SU-DHL-6 (cell line): ENCODE measurements around the gene STT3B.

Experiments
- CTCF ChIP-seq: fragments of 200-600 bp; sonication (generic); IDR thresholded peaks from one replicate; pipeline ENCODE4 v1.5.1; 2017; ENCODE audit warnings: antibody characterized with exemption, mild to moderate bottlenecking, low read length, moderate library complexity; ENCODE audit not compliant: insufficient read depth, poor library complexity, severe bottlenecking
- EZH2phosphoT487 ChIP-seq: fragments of 200-600 bp; sonication (generic), shearing (Covaris generic); conservative IDR thresholded peaks from 2 replicates; pipeline ENCODE4 v1.6.1; 2018; ENCODE audit warnings: mild to moderate bottlenecking, antibody characterized with exemption, low read length, moderate library complexity, mixed read lengths

DNA sequence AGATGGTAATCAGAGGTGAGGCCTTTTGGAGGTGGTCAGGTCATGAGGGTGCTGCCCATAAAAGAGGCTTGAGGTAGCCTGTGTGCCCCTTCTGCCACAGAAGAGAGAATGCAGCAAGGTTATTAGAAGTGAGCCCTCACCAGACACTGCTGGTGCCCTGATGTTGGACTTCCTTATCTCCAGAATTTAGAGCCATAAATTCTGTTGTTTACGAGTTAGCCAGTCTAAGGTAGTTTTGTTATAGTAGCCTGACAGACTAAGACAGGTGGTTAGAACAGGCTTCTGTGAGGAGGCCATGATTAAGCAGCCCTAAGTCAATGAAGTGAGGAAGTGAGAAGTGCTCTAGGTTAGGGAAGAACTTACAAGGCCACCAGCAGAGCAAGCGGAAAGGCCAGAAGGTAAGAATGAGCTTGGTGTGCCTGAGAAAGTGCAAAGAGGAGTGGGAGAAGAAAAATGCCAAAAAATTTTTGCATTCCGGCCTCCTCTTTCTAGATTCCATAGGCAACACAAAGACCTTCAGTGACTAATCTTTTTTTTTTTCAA lies 44.2 kb upstream of the STT3B start:
- TF ChIP-seq CTCF (no peak), EZH2phosphoT487 (no peak)
